ENCODE measurements around the gene NRN1. TPM values are rescaled to one million over a fixed set of nuclear protein-coding genes. Genes with fewer than 3 reads are reported as not detected.

Gene NRN1
- polyA plus RNA-seq (2012; rRNA removed): 8.5 and 8.9 TPM in 2 replicates
- polyA plus RNA-seq (2012; cell fraction: cytosol; rRNA removed): 10.5 and 10.9 TPM in 2 replicates
- 9.7 and 10.7 TPM in 2 replicates for polyA plus RNA-seq (2012; cell fraction: nucleus; rRNA removed)

GRCh38 chr6:6006428-6007365, at the start of gene NRN1:
Gene NRN1 (minus strand): TSS chr6:6006925. CDS start chr6:6006749, 176 bp downstream.
- Histone ChIP-seq H3K27ac (ENCODE audit: low read depth in 2 of 2, low read length in 1 of 2) (peak within 1 kb of the TSS; percentile 36 to 70; a peak in 3 of 4 replicates), H4K20me1 (ENCODE audit: insufficient read depth) (no peaks in the 10 kb centered on the region), H3K9ac (peak within 1 kb of the TSS; percentile 36), H3F3A (replicated peaks; ENCODE audit: insufficient read depth) (peaks cover 7% of the 10 kb centered on the region), H3K36me3 (replicated peaks in 1 of 2; ENCODE audit: control insufficient read depth in 1 of 2, insufficient read depth in 2 of 2, low read length in 1 of 2) (no peaks in the 10 kb centered on the region), H3K4me2 (peak within 1 kb of the TSS; percentile 71), H3K27me3 (ENCODE audit: insufficient read depth) (peaks cover 84% of the 10 kb centered on the region), H3K4me3 (ENCODE audit: low read depth in 2 of 2, low read length in 1 of 2) (peak within 1 kb of the TSS; percentile 56 to 64), H3K9me2 (no peaks in the 10 kb centered on the region), H3K79me2 (ENCODE audit: insufficient read depth) (no peaks in the 10 kb centered on the region), H2AFZ (ENCODE audit: low read depth) (peak within 1 kb of the TSS; percentile 87), H3K9me3 (no peaks in the 10 kb centered on the region), H3K4me1 (ENCODE audit: control insufficient read depth in 1 of 2, insufficient read depth in 2 of 2, low read depth in 1 of 2, low read length in 1 of 2) (peaks cover 3 to 8% of the 10 kb centered on the region in 2 experiments; a peak in 2 of 4 replicates)
- peak; percentile 71 for DNase-seq
- ChIA-PET CTCF (interaction anchor here (0.7 to 1.5 kb wide), 3 partner anchors 9 to 535 kb away, joined by 3 to 5 read pairs (median 3); no protein-coding TSS in a partner anchor), POLR2A (interaction anchor here (0.6 to 1.0 kb wide), 3 partner anchors 10 to 521 kb away, joined by 3 to 4 read pairs (median 3); no protein-coding TSS in a partner anchor)
- WGBS (ENCODE audit: low lambda C conversion rate): 6% methylated on average over 43 of the region's 51 CpGs
- no peak for TF ChIP-seq NRF1 (IDR thresholded peaks at IDR 0.05; ENCODE audit: low read depth, low read length)
- no peak for TF ChIP-seq EZH2phosphoT487 (IDR thresholded peaks at IDR 0.05; ENCODE audit: borderline replicate concordance, low read depth)
- no peak for TF ChIP-seq SMC3 (IDR thresholded peaks at IDR 0.05; ENCODE audit: low read depth, low read length)
- no peak for TF ChIP-seq PBX3 (IDR thresholded peaks at IDR 0.05)
- TF ChIP-seq ELF1 (IDR thresholded peaks at IDR 0.05): 0 out of 2 replicates have a peak, but pooled peaks have one; percentile 18
- no peak for TF ChIP-seq RXRA (IDR thresholded peaks at IDR 0.05; ENCODE audit: borderline replicate concordance, low read depth)
- no peak for TF ChIP-seq FOXJ3 (CRISPR knock-in tag; IDR thresholded peaks at IDR 0.05)

GRCh38 chr6:6052216-6052615, 45.5 kb upstream of the NRN1 start:
- CTCF ChIA-PET: no interaction called here
- no peak overlapping the region for H3K27ac ChIP-seq (ENCODE audit: low read depth in 2 of 2, low read length in 1 of 2)
- H3K79me2 ChIP-seq (ENCODE audit: insufficient read depth): no peaks in the 10 kb centered on the region
- H3K9me2 ChIP-seq: no peaks in the 10 kb centered on the region
- H3K27me3 ChIP-seq (ENCODE audit: insufficient read depth): peaks cover 27% of the 10 kb centered on the region; the same call in 1 of the 2 replicates
- no peaks in the 10 kb centered on the region for H3F3A ChIP-seq (replicated peaks; ENCODE audit: insufficient read depth)
- WGBS (ENCODE audit: low lambda C conversion rate): 2% methylated on average over 3 of the region's 3 CpGs
- no peak overlapping the region for H2AFZ ChIP-seq (ENCODE audit: low read depth)
- H3K9me3 ChIP-seq: no peaks in the 10 kb centered on the region
- H4K20me1 ChIP-seq (ENCODE audit: insufficient read depth): no peaks in the 10 kb centered on the region
- no peak for DNase-seq
- H3K36me3 ChIP-seq (replicated peaks in 1 of 2; ENCODE audit: control insufficient read depth in 1 of 2, insufficient read depth in 2 of 2, low read length in 1 of 2): no peaks in the 10 kb centered on the region
- H3K4me2 ChIP-seq: no peak overlapping the region
- H3K9ac ChIP-seq: no peak overlapping the region
- no peak overlapping the region for H3K4me3 ChIP-seq (ENCODE audit: low read depth in 2 of 2, low read length in 1 of 2)
- no peaks in the 10 kb centered on the region for H3K4me1 ChIP-seq (ENCODE audit: control insufficient read depth in 1 of 2, insufficient read depth in 2 of 2, low read depth in 1 of 2, low read length in 1 of 2)
- POLR2A ChIA-PET: no interaction called here
- no peak for TF ChIP-seq EP300 (IDR thresholded peaks at IDR 0.05; ENCODE audit: borderline replicate concordance in 1 of 2, low read depth in 1 of 2, low read length in 1 of 2)
- no peak for TF ChIP-seq YY1 (IDR thresholded peaks at IDR 0.05; ENCODE audit: low read depth)
- no peak for TF ChIP-seq CTCF (IDR thresholded peaks at IDR 0.05)
- no peak for TF ChIP-seq MEF2A (IDR thresholded peaks at IDR 0.05; ENCODE audit: borderline replicate concordance, low read depth)
- no peak for TF ChIP-seq RCOR1 (IDR thresholded peaks at IDR 0.05; ENCODE audit: low read length)
- no peak for TF ChIP-seq CHD2 (IDR thresholded peaks at IDR 0.05; ENCODE audit: low read length, partially characterized antibody)
- no peak for TF ChIP-seq TEAD4 (IDR thresholded peaks at IDR 0.05; ENCODE audit: borderline replicate concordance, insufficient read depth)
- no peak for TF ChIP-seq SMC3 (IDR thresholded peaks at IDR 0.05; ENCODE audit: low read depth, low read length)
- no peak for TF ChIP-seq USF2 (IDR thresholded peaks at IDR 0.05; ENCODE audit: borderline replicate concordance, low read depth, low read length)
- TF ChIP-seq ZBTB33 (IDR thresholded peaks at IDR 0.05; ENCODE audit: borderline replicate concordance, low read depth): no peak
- TF ChIP-seq FOSL2 (IDR thresholded peaks at IDR 0.05; ENCODE audit: borderline replicate concordance, low read depth): no peak
- TF ChIP-seq PBX3 (IDR thresholded peaks at IDR 0.05): no peak
- no peak for TF ChIP-seq TCF12 (IDR thresholded peaks at IDR 0.05)

All from SK-N-SH (cell line).